CD4-positive, alpha-beta memory T cell (primary cell): ENCODE data around the gene DDX56. TPM values are rescaled to one million over a fixed set of nuclear protein-coding genes. Genes with fewer than 3 reads are reported as not detected.
"Not testable (repeated sequence)": the region's sequence is repeated elsewhere in the genome, so short reads cannot be mapped to it uniquely, and the experiment has no call there.

Experiments used
- CTCF ChIA-PET: fragments of 350-600 bp; sonication (Branson Sonifier 250); formaldehyde crosslinking; loops from one replicate; lab custom pipeline; 2021; ENCODE audit warnings: inconsistent platforms; ENCODE audit not compliant: partially characterized antibody; lab: Charles Lee
- POLR2A ChIA-PET: fragments of 350-600 bp; sonication (Branson Sonifier 250); formaldehyde crosslinking; loops from one replicate; lab custom pipeline; 2021; ENCODE audit not compliant: partially characterized antibody; lab: Charles Lee
- DNase-seq, 5 donors: peaks; one replicate each; pipeline versions ENCODE4 v3.0.0 to v3.0.0-alpha.2; 2020 to 2022; ENCODE audit warnings: mixed read lengths in 1 of 5
- H3K27ac ChIP-seq: one replicate; pipeline ENCODE4 v1.7.0; 2013; ENCODE audit warnings: low read depth, low read length
- H3K27me3 ChIP-seq: 2 replicates; pipeline ENCODE4 v1.7.0; 2013; ENCODE audit warnings: mild to moderate bottlenecking, low read length, moderate library complexity; ENCODE audit not compliant: insufficient read depth
- H3K36me3 ChIP-seq: 2 replicates; pipeline ENCODE4 v1.7.0; 2013; ENCODE audit warnings: mild to moderate bottlenecking, low read length, moderate library complexity; ENCODE audit not compliant: insufficient read depth
- H3K4me1 ChIP-seq: 2 replicates; pipeline ENCODE4 v1.7.0; 2013; ENCODE audit warnings: mild to moderate bottlenecking, low read length, moderate library complexity; ENCODE audit not compliant: insufficient read depth
- H3K4me3 ChIP-seq, 2 donors: one replicate each; pipeline ENCODE4 v1.7.0; 2013; ENCODE audit warnings: low read length in 2 of 2, mild to moderate bottlenecking in 1 of 2
- H3K9me3 ChIP-seq, 2 donors: one replicate each; pipeline ENCODE4 v1.7.0; 2013; ENCODE audit warnings: low read length in 2 of 2, control low read depth in 1 of 2; ENCODE audit not compliant: control insufficient read depth in 1 of 2
- H3K27ac Mint-ChIP-seq, 7 donors: one replicate each; pipeline ENCODE4 v1.8.0; 2020 to 2021; ENCODE audit warnings: mixed read lengths in 7 of 7, mild to moderate bottlenecking in 6 of 7, inconsistent platforms in 3 of 7, moderate library complexity in 3 of 7
- H3K27me3 Mint-ChIP-seq, 2 donors: one replicate each; pipeline ENCODE4 v1.8.0; 2020 to 2021; ENCODE audit warnings: mixed read lengths in 2 of 2
- H3K36me3 Mint-ChIP-seq, 2 donors: one replicate each; pipeline ENCODE4 v1.8.0; 2020 to 2021; ENCODE audit warnings: mixed read lengths in 2 of 2, inconsistent platforms in 1 of 2, mild to moderate bottlenecking in 1 of 2
- H3K4me1 Mint-ChIP-seq, 4 donors: one replicate each; pipeline ENCODE4 v1.8.0; 2020 to 2021; ENCODE audit warnings: mixed read lengths in 4 of 4, mild to moderate bottlenecking in 1 of 4
- H3K4me3 Mint-ChIP-seq, 8 donors: one replicate each; pipeline ENCODE4 v1.8.0; 2020 to 2021; ENCODE audit warnings: mixed read lengths in 8 of 8, mild to moderate bottlenecking in 7 of 8, moderate library complexity in 6 of 8, inconsistent platforms in 3 of 8
- H3K9me3 Mint-ChIP-seq, 8 donors: one replicate each; pipeline ENCODE4 v1.8.0; 2020 to 2021; ENCODE audit warnings: mixed read lengths in 8 of 8, mild to moderate bottlenecking in 5 of 8, inconsistent platforms in 3 of 8, moderate library complexity in 1 of 8
- intact Hi-C: fragments of 100-400 bp; cut with micrococcal nuclease; formaldehyde crosslinking; loops from one replicate; pipeline ENCODE4 v1.15.1; 2023
- polyA plus RNA-seq, 2 donors: library from polyadenylated mRNA; unstranded; fragments of 300-500 nt; fragmentation: Illumina TruSeq; gene quantifications; one replicate each; pipeline ENCODE4 v1.2.3, GENCODE V29; 2021
- total RNA-seq, 2 experiments: library from RNA; stranded (reverse); gene quantifications; one replicate each; pipeline ENCODE4 v1.2.3, GENCODE V29; 2021

DDX56 gene
- total and polyA plus RNA-seq, 4 experiments from 2014 or later: 48.9 to 114 (median 79.7) TPM

GRCh38 chr7:44552473-44553005, 21.2 kb downstream of the DDX56 start:
- H3K36me3 ChIP-seq, DNase-seq, H3K27ac ChIP-seq, H3K4me3 Mint-ChIP-seq, H3K27me3 Mint-ChIP-seq, H3K9me3 ChIP-seq, H3K9me3 Mint-ChIP-seq, H3K4me3 ChIP-seq, H3K4me1 ChIP-seq, H3K27me3 ChIP-seq, POLR2A ChIA-PET, H3K4me1 Mint-ChIP-seq, H3K36me3 Mint-ChIP-seq, intact Hi-C loops: not testable (repeated sequence)
- H3K27ac Mint-ChIP-seq: peak overlapping the region in 1 of 7 donors; percentile 75
- CTCF ChIA-PET: interaction anchor here (4.2 kb wide), 1 partner anchor 12 kb away, joined by 17 read pairs; no protein-coding TSS in a partner anchor

DNA sequence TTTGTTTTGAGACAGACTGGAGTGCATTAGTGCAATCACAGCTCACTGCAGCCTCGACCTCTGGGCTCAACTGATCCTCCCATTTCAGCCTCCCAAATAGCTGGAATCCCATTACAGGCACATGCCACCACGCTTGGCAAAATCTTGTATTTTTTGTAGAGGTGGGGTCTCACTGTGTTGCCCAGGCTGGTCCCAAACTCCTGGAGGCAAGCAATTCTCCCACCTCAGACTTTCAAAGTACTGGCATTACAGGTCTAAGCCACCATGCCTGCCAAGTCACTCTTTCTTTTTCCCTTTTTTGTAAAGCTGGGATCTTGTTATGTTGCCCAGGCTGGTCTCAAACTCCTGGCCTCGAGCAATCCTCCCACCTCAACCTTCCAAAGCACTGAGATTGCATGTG, 24.3 kb downstream of the DDX56 start:
- intact Hi-C loops: no loop called here
- ChIA-PET CTCF (interaction anchor here (0.6 to 2.7 kb wide), 2 partner anchors 15 to 235 kb away, joined by 3 to 13 read pairs; no protein-coding TSS in a partner anchor), POLR2A (no interaction called here)
- H3K9me3 Mint-ChIP-seq: no peaks in the 10 kb centered on the region
- H3K36me3 Mint-ChIP-seq: no peaks in the 10 kb centered on the region
- Histone ChIP-seq H3K4me3 (no peak overlapping the region), H3K36me3 (no peaks in the 10 kb centered on the region), H3K27ac (no peak overlapping the region), H3K27me3 (no peaks in the 10 kb centered on the region), H3K9me3 (no peaks in the 10 kb centered on the region), H3K4me1 (no peaks in the 10 kb centered on the region)
- no peak overlapping the region for H3K27ac Mint-ChIP-seq
- no peak for DNase-seq
- H3K4me1 Mint-ChIP-seq: peaks cover 0 to 4% (median 3%) of the 10 kb centered on the region in 4 donors
- no peak overlapping the region for H3K4me3 Mint-ChIP-seq
- peaks cover 0 to 7% of the 10 kb centered on the region in 2 donors for H3K27me3 Mint-ChIP-seq

- H3K4me3 ChIP-seq: no peak overlapping the region
- no peaks in the 10 kb centered on the region for H3K36me3 ChIP-seq
- no peak for DNase-seq
- H3K27me3 Mint-ChIP-seq: peaks cover 0 to 7% of the 10 kb centered on the region in 2 donors
- ChIA-PET POLR2A (no interaction called here), CTCF (interaction anchor here (0.6 to 2.7 kb wide), 2 partner anchors 16 to 235 kb away, joined by 3 to 13 read pairs; no protein-coding TSS in a partner anchor)
- no peak overlapping the region for H3K27ac ChIP-seq
- peaks cover 0 to 4% (median 3%) of the 10 kb centered on the region in 4 donors for H3K4me1 Mint-ChIP-seq
- no peaks in the 10 kb centered on the region for H3K4me1 ChIP-seq
- H3K27me3 ChIP-seq: no peaks in the 10 kb centered on the region
- no peak overlapping the region for H3K4me3 Mint-ChIP-seq
- no peaks in the 10 kb centered on the region for H3K9me3 Mint-ChIP-seq
- no peaks in the 10 kb centered on the region for H3K9me3 ChIP-seq
- intact Hi-C loops: no loop called here
- H3K27ac Mint-ChIP-seq: no peak overlapping the region
- no peaks in the 10 kb centered on the region for H3K36me3 Mint-ChIP-seq
These were observed 24.8 kb downstream of the DDX56 start for GRCh38 chr7:44548893-44549292.

GRCh38 chr7:44547536-44548231, 26.0 kb downstream of the DDX56 start:
- H3K4me1 ChIP-seq: no peaks in the 10 kb centered on the region
- no peaks in the 10 kb centered on the region for H3K36me3 ChIP-seq
- intact Hi-C loops: no loop called here
- Mint-ChIP-seq H3K36me3 (no peaks in the 10 kb centered on the region), H3K4me1 (peaks cover 0 to 4% (median 3%) of the 10 kb centered on the region in 4 donors), H3K9me3 (no peaks in the 10 kb centered on the region), H3K27me3 (peaks cover 2 to 5% of the 10 kb centered on the region in 2 donors), H3K4me3 (peak overlapping the region in 3 of 8 donors; percentile 17 to 46 (median 31)), H3K27ac (peak overlapping the region in 3 of 7 donors; percentile 0 to 61 (median 4))
- H3K27me3 ChIP-seq: no peaks in the 10 kb centered on the region
- DNase-seq: no peak
- ChIA-PET POLR2A (no interaction called here), CTCF (interaction anchor here (2.7 kb wide), 1 partner anchor 17 kb away, joined by 13 read pairs; no protein-coding TSS in a partner anchor)
- no peak overlapping the region for H3K4me3 ChIP-seq
- H3K27ac ChIP-seq: no peak overlapping the region
- no peaks in the 10 kb centered on the region for H3K9me3 ChIP-seq

DNA sequence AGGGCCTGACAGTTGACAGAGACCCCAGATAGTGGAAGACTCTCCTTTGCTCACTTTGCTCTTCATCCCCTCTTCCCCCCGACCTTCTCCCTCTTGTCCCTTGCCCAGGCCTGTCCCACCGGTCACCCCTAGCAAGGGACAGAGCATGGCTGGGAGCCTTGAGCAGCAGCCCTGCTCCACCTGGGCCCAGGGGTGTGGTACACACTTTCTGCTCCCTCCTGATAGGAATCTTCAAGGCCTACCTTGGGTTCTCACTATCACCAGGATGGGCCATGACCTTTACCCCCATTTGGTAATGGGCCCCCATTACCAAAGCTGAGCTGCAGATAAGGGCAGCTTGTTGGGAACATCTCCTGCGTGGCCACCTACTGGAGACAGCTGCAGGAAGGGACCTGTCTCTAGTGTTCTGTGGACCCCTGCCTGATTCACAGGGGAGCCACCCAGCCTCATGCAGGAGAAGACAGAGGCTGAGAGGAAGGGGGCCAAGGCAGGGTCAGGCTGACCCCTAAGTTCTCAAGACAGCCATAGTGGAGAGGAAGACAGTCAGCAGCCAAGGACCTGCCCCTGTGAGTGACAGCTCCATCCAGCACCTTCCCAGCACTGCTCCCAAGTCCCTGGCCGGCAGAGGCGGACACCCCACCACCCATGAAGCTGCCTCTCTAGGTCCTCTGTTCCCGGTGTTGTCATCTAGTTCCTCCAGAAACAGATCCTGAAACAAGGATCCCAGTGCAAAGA, 31.7 kb downstream of the DDX56 start:
- intact Hi-C loops: no loop called here
- Mint-ChIP-seq H3K27ac (no peak overlapping the region), H3K4me3 (no peak overlapping the region), H3K4me1 (no peaks in the 10 kb centered on the region), H3K36me3 (no peaks in the 10 kb centered on the region), H3K9me3 (no peaks in the 10 kb centered on the region), H3K27me3 (peaks cover 0 to 2% of the 10 kb centered on the region in 2 donors)
- H3K36me3 ChIP-seq: no peaks in the 10 kb centered on the region
- H3K9me3 ChIP-seq: no peaks in the 10 kb centered on the region
- ChIA-PET POLR2A (no interaction called here), CTCF (interaction anchor here (0.8 to 1.3 kb wide), 2 partner anchors 8 to 24 kb away, joined by 4 read pairs; no protein-coding TSS in a partner anchor)
- H3K27ac ChIP-seq: no peak overlapping the region
- DNase-seq: no peak
- H3K4me3 ChIP-seq: no peak overlapping the region
- no peaks in the 10 kb centered on the region for H3K27me3 ChIP-seq
- H3K4me1 ChIP-seq: no peaks in the 10 kb centered on the region

DNA sequence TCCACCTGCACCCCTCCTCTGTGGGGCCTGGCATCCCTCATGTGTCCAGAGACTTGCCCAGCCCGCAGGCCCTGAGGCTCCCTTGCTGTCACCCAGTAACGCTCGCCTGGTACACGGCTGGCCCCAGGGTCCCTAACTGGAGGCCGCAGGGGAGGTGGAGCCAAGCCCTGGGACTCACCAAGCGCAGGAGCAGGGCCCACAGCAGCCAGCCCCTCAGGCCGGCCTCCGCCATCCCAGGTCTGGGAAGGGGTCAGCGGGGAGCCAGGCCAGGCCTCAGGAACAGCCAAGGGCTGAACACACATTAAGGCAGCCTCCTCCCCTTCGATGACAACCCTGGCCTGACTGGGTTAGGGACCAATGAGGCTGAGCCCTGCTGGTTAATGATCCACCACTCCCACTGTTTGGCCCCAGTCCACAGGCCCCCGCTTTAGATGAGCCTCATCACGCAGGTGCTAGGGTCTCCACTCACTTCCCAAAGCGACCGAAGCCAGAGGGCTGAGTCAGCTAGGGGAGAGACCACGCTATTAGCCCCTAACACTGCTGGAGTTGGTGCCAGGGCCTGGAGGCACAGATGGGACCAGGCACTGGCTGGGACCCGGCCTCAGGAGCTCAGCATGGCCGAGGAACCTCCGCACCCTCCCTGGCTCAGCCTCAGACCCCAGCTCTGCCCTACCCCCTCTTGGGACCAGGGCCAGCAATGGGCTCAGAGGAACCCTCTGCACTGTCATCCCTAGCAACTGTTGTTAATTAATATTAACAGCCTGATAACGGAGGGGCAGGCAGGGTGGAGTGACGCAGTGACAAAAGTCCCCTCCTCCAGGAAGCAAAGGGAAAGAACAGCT, 32.5 kb downstream of the DDX56 start, which contains the start of gene NPC1L1:
Gene NPC1L1, minus strand, starts transcription at position 303 of the 842 bp plus-strand sequence. Its CDS starts 71 bp downstream, at position 232.
- H3K4me1 ChIP-seq: no peaks in the 10 kb centered on the region
- no peak within 1 kb of the TSS for H3K4me3 ChIP-seq
- peaks cover 0 to 2% of the 10 kb centered on the region in 2 donors for H3K27me3 Mint-ChIP-seq
- intact Hi-C loops: no loop called here
- H3K27ac ChIP-seq: no peak within 1 kb of the TSS
- POLR2A ChIA-PET: no interaction called here
- H3K9me3 Mint-ChIP-seq: no peaks in the 10 kb centered on the region
- H3K9me3 ChIP-seq: no peaks in the 10 kb centered on the region
- peak within 1 kb of the TSS in 1 of 7 donors; percentile 53 for H3K27ac Mint-ChIP-seq
- no peaks in the 10 kb centered on the region for H3K27me3 ChIP-seq
- H3K4me1 Mint-ChIP-seq: no peaks in the 10 kb centered on the region
- DNase-seq: no peak
- CTCF ChIA-PET: no interaction called here
- no peak within 1 kb of the TSS for H3K4me3 Mint-ChIP-seq
- no peaks in the 10 kb centered on the region for H3K36me3 Mint-ChIP-seq
- no peaks in the 10 kb centered on the region for H3K36me3 ChIP-seq
